IMR-90 (cell line): ENCODE measurements around the gene MAGEA3. TPM values are rescaled to one million over a fixed set of nuclear protein-coding genes. Genes with fewer than 3 reads are reported as not detected.

Experiments used
- ATAC-seq: fragments of 200-7000 bp; cut with Tn5 transposase; 2 replicates; pipeline ENCODE4 v1.9.1; 2020; ENCODE audit warnings: low read depth, mild to moderate bottlenecking, moderate library complexity
- BruUV-seq: library from RNA; stranded (reverse); fragments of 400-500 nt; replicated peaks from 2 replicates; lab custom pipeline; 2021; lab: Mats Ljungman, UMichigan
- CTCF ChIA-PET: fragments of 300-600 bp; formaldehyde crosslinking; extraction: SDS; loops from one replicate; lab custom pipeline; 2021; ENCODE audit warnings: antibody characterized with exemption; lab: Yijun Ruan, JAX
- POLR2A ChIA-PET: fragments of 300-600 bp; sonication (Branson Sonifier 250); formaldehyde crosslinking; loops from one replicate; lab custom pipeline; 2022; ENCODE audit warnings: antibody characterized with exemption; ENCODE audit not compliant: unreplicated experiment; lab: Charles Lee
- DNase-seq: peaks from one replicate; pipeline ENCODE4 v3.0.0; 2013
- H2AFZ ChIP-seq: replicated peaks from 2 replicates; pipeline ENCODE3; 2013; ENCODE audit warnings: low read length, mild to moderate bottlenecking; ENCODE audit not compliant: poor library complexity
- H2AK5ac ChIP-seq: 2 replicates; pipeline ENCODE4 v1.6.1; 2013; ENCODE audit warnings: low read depth, low read length, inconsistent platforms
- H2AK9ac ChIP-seq: replicated peaks from 2 replicates; pipeline ENCODE3; 2013; ENCODE audit warnings: mild to moderate bottlenecking, low read depth, low read length, moderate library complexity; ENCODE audit not compliant: poor library complexity
- H2BK120ac ChIP-seq: 2 replicates; pipeline ENCODE4 v1.6.1; 2013; ENCODE audit warnings: low read depth, low read length, inconsistent platforms
- H2BK15ac ChIP-seq: 3 replicates; pipeline ENCODE4 v1.6.1; 2013; ENCODE audit warnings: low read depth, low read length, inconsistent platforms
- H2BK20ac ChIP-seq: 2 replicates; pipeline ENCODE4 v1.6.1; 2013; ENCODE audit warnings: low read depth, mild to moderate bottlenecking, inconsistent platforms, low read length, moderate library complexity
- H2BK5ac ChIP-seq: 2 replicates; pipeline ENCODE4 v1.6.1; 2013; ENCODE audit warnings: mild to moderate bottlenecking, low read depth, low read length, inconsistent platforms; ENCODE audit not compliant: poor library complexity, severe bottlenecking
- H3K14ac ChIP-seq: replicated peaks from 2 replicates; pipeline ENCODE4 v1.6.1; 2013; ENCODE audit warnings: low read depth, low read length, inconsistent platforms
- H3K18ac ChIP-seq: 2 replicates; pipeline ENCODE4 v1.6.1; 2013; ENCODE audit warnings: low read depth, low read length, control low read depth
- H3K23ac ChIP-seq: 2 replicates; pipeline ENCODE4 v1.6.1; 2013; ENCODE audit warnings: low read depth, low read length, inconsistent platforms
- H3K27ac ChIP-seq: 2 replicates; pipeline ENCODE4 v1.5.1; 2013; ENCODE audit warnings: mild to moderate bottlenecking, control low read depth, low read length; ENCODE audit not compliant: insufficient read depth
- H3K27me3 ChIP-seq: 2 replicates; pipeline ENCODE4 v1.6.1; 2013; ENCODE audit warnings: low read length; ENCODE audit not compliant: control insufficient read depth, insufficient read depth
- H3K36me3 ChIP-seq: 2 replicates; pipeline ENCODE4 v1.6.1; 2013; ENCODE audit warnings: low read length, mixed read lengths; ENCODE audit not compliant: control insufficient read depth, insufficient read depth
- H3K4ac ChIP-seq: 2 replicates; pipeline ENCODE4 v1.6.1; 2013; ENCODE audit warnings: low read depth, low read length, inconsistent platforms
- H3K4me1 ChIP-seq: 2 replicates; pipeline ENCODE4 v1.6.1; 2013; ENCODE audit warnings: low read length, mixed read lengths; ENCODE audit not compliant: control insufficient read depth, insufficient read depth
- H3K4me2 ChIP-seq: 2 replicates; pipeline ENCODE4 v1.6.1; 2013; ENCODE audit warnings: low read depth, mild to moderate bottlenecking, control low read depth, low read length, moderate library complexity
- H3K4me3 ChIP-seq: 2 replicates; pipeline ENCODE4 v1.5.1; 2013; ENCODE audit warnings: low read depth, mild to moderate bottlenecking, control low read depth, low read length, moderate library complexity; ENCODE audit not compliant: insufficient read depth
- H3K56ac ChIP-seq: 2 replicates; pipeline ENCODE4 v1.6.1; 2013; ENCODE audit warnings: low read length, inconsistent platforms; ENCODE audit not compliant: insufficient read depth; ENCODE audit errors: extremely low read depth
- H3K79me1 ChIP-seq, 2 experiments: 2 replicates each; pipeline ENCODE4 v1.6.1; 2013; ENCODE audit warnings: low read length in 2 of 2, inconsistent platforms in 1 of 2, low read depth in 1 of 2
- H3K9ac ChIP-seq: 2 replicates; pipeline ENCODE4 v1.6.1; 2013; ENCODE audit warnings: low read depth, low read length, control low read depth
- H3K9me1 ChIP-seq: 2 replicates; pipeline ENCODE4 v1.6.1; 2013; ENCODE audit warnings: low read length, inconsistent platforms; ENCODE audit not compliant: insufficient read depth
- H3K9me3 ChIP-seq: 2 replicates; pipeline ENCODE4 v1.6.1; 2013; ENCODE audit warnings: low read length; ENCODE audit not compliant: control insufficient read depth, insufficient read depth
- H4K20me1 ChIP-seq: 2 replicates; pipeline ENCODE4 v1.6.1; 2013; ENCODE audit warnings: low read length, inconsistent platforms; ENCODE audit not compliant: insufficient read depth
- H4K5ac ChIP-seq: 2 replicates; pipeline ENCODE4 v1.6.1; 2013; ENCODE audit warnings: mild to moderate bottlenecking, low read depth, low read length, control low read depth
- H4K8ac ChIP-seq, 2 experiments: 2 replicates each; pipeline ENCODE4 v1.6.1; 2013; ENCODE audit warnings: low read depth in 2 of 2, low read length in 2 of 2, control low read depth in 1 of 2, inconsistent platforms in 1 of 2
- H4K91ac ChIP-seq: 2 replicates; pipeline ENCODE4 v1.6.1; 2013; ENCODE audit warnings: low read depth, low read length, inconsistent platforms; ENCODE audit not compliant: insufficient read depth
- BHLHE40 ChIP-seq: fragments of 150-350 bp; IDR thresholded peaks from 2 replicates; pipeline ENCODE4 v1.6.1; 2016; ENCODE audit warnings: mild to moderate bottlenecking, low read depth, low read length
- CHD1 ChIP-seq: IDR thresholded peaks from 2 replicates; pipeline ENCODE4 v1.6.1; 2012; ENCODE audit warnings: low read depth, low read length, improper control_type of control experiment
- FOS ChIP-seq: fragments of 150-350 bp; IDR thresholded peaks from 2 replicates; pipeline ENCODE4 v1.6.1; 2016; ENCODE audit warnings: low read depth, low read length
- MAFK ChIP-seq: IDR thresholded peaks from 2 replicates; pipeline ENCODE4 v1.6.1; 2012; ENCODE audit warnings: low read depth, low read length, improper control_type of control experiment
- MAZ ChIP-seq: IDR thresholded peaks from 2 replicates; pipeline ENCODE4 v1.6.1; 2012; ENCODE audit warnings: low read depth, mild to moderate bottlenecking, low read length, improper control_type of control experiment, moderate library complexity, borderline replicate concordance
- MXI1 ChIP-seq: IDR thresholded peaks from 2 replicates; pipeline ENCODE4 v1.6.1; 2012; ENCODE audit warnings: low read depth, mild to moderate bottlenecking, low read length, moderate library complexity, borderline replicate concordance
- NFE2L2 ChIP-seq: fragments of 150-350 bp; IDR thresholded peaks from 2 replicates; pipeline ENCODE4 v1.6.1; 2016; ENCODE audit warnings: low read depth, mild to moderate bottlenecking, low read length
- RAD21 ChIP-seq: IDR thresholded peaks from 2 replicates; pipeline ENCODE4 v1.6.1; 2012; ENCODE audit warnings: low read length, improper control_type of control experiment
- RCOR1 ChIP-seq: IDR thresholded peaks from 2 replicates; pipeline ENCODE4 v1.6.1; 2012; ENCODE audit warnings: mild to moderate bottlenecking, low read length, improper control_type of control experiment; ENCODE audit not compliant: insufficient replicate concordance
- RFX5 ChIP-seq: IDR thresholded peaks from 2 replicates; pipeline ENCODE4 v1.8.0; 2012; ENCODE audit warnings: low read depth, mild to moderate bottlenecking, low read length, moderate library complexity
- SMC3 ChIP-seq: fragments of 150-350 bp; IDR thresholded peaks from 2 replicates; pipeline ENCODE4 v1.6.1; 2016; ENCODE audit warnings: low read depth, mild to moderate bottlenecking, antibody characterized with exemption, low read length, moderate library complexity
- WGBS, 2 experiments: methylation state at CpG; one replicate each; pipeline versions ENCODE4 v1.1.5 to v1.1.7; 2013; ENCODE audit warnings: missing lambda C conversion rate in 2 of 2; ENCODE audit not compliant: insufficient read length in 1 of 2; ENCODE audit errors: extremely low coverage in 2 of 2; 5-methylcytosine and 5-hydroxymethylcytosine counted together
- dilution Hi-C: fragments of 300-500 bp; cut with HindIII; formaldehyde crosslinking; loops from one replicate; pipeline ENCODE4 v1.14.3; 2018; ENCODE audit warnings: low sequenced_read_pairs; ENCODE audit not compliant: unreplicated experiment
- in situ Hi-C: fragments of 300-500 bp; cut with MboI; formaldehyde crosslinking; loops from 3 replicates; pipeline ENCODE4 v1.14.3; 2019; ENCODE audit warnings: low sequenced_read_pairs, inconsistent platforms, mixed read lengths
- intact Hi-C: fragments of 100-400 bp; cut with micrococcal nuclease; formaldehyde crosslinking; loops from 2 replicates; pipeline ENCODE4 v1.10.0; 2022
- polyA plus RNA-seq, 3 experiments: library from polyadenylated mRNA; depleted of rRNA; stranded (reverse); fragments of >200 nt; gene quantifications; 2 replicates each; pipeline ENCODE4 v1.2.3, GENCODE V29; 2012; ENCODE audit warnings: low replicate concordance in 1 of 3
- total RNA-seq: library from RNA; depleted of rRNA; stranded (reverse); fragments of >200 nt; gene quantifications from 2 replicates; pipeline ENCODE4 v1.2.3, GENCODE V29; 2012
- TF ChIP-seq, protein P1 (sequence below): fragments of 150-350 bp; IDR thresholded peaks from 2 replicates; pipeline ENCODE4 v1.6.1; 2017; ENCODE audit warnings: mild to moderate bottlenecking, antibody characterized with exemption, low read length, low read depth
- TF ChIP-seq, protein P2 (sequence below): conservative IDR thresholded peaks from 2 replicates; pipeline ENCODE4 v1.5.1; 2012; ENCODE audit warnings: mild to moderate bottlenecking, low read depth, low read length, improper control_type of control experiment
- TF ChIP-seq, protein P3 (sequence below): fragments of 150-350 bp; IDR thresholded peaks from 2 replicates; pipeline ENCODE4 v1.6.1; 2016; ENCODE audit warnings: low read depth, mild to moderate bottlenecking, low read length, moderate library complexity, borderline replicate concordance

Gene MAGEA3
- total and polyA plus RNA-seq, 2 of the 4 experiments (the other 2 are of a cell fraction) = not detected

DNA sequence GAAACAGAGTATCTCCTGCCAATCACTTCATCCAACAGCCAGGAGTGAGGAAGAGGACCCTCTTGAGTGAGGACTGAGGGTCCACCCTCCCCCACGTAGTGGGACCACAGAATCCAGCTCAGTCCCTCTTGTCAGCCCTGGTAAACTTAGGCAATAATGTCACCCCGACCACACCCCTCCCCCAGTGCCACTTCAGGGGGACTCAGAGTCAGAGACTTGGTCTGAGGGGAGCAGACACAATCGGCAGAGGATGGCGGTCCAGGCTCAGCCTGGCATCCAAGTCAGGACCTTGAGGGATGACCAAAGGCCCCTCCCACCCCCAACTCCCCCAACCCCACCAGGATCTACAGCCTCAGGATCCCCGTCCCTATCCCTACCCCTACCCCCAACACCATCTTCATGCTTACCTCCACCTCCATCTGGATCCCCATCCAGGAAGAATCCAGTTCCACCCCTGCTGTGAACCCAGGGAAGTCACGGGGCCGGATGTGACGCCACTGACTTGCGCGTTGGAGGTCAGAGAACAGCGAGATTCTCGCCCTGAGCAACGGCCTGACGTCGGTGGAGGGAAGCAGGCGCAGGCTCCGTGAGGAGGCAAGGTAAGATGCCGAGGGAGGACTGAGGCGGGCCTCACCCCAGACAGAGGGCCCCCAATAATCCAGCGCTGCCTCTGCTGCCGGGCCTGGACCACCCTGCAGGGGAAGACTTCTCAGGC, 34.8 kb downstream of the MAGEA3 start, which contains the start of the genes CSAG1 and MAGEA12:
Gene CSAG1 (minus strand): TSS at position 461 of the 715 bp plus-strand sequence. CDS start 1,261 bp downstream, outside the sequence.
Gene MAGEA12 (plus strand): TSS at position 497 of the 715 bp plus-strand sequence. CDS start 2,405 bp downstream, outside the sequence.
- POLR2A ChIA-PET = no interaction called here
- no peak within 1 kb of the TSS for H3K4me2 ChIP-seq
- H3K27me3 ChIP-seq = no peaks in the 10 kb centered on the region
- H3K56ac ChIP-seq = no peak within 1 kb of the TSS
- no peak within 1 kb of the TSS for H2BK120ac ChIP-seq
- TF ChIP-seq, protein P1, sequence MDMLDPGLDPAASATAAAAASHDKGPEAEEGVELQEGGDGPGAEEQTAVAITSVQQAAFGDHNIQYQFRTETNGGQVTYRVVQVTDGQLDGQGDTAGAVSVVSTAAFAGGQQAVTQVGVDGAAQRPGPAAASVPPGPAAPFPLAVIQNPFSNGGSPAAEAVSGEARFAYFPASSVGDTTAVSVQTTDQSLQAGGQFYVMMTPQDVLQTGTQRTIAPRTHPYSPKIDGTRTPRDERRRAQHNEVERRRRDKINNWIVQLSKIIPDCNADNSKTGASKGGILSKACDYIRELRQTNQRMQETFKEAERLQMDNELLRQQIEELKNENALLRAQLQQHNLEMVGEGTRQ = no peak
- TF ChIP-seq MAZ = no peak
- TF ChIP-seq CHD1 = no peak
- no peak for TF ChIP-seq RCOR1
- no peak for TF ChIP-seq MAFK
- no peak for TF ChIP-seq NFE2L2
- TF ChIP-seq RAD21 = no peak
- TF ChIP-seq MXI1 = no peak
- TF ChIP-seq RFX5 = no peak
- no peak for TF ChIP-seq SMC3
- no peak for TF ChIP-seq BHLHE40
- TF ChIP-seq, protein P2, sequence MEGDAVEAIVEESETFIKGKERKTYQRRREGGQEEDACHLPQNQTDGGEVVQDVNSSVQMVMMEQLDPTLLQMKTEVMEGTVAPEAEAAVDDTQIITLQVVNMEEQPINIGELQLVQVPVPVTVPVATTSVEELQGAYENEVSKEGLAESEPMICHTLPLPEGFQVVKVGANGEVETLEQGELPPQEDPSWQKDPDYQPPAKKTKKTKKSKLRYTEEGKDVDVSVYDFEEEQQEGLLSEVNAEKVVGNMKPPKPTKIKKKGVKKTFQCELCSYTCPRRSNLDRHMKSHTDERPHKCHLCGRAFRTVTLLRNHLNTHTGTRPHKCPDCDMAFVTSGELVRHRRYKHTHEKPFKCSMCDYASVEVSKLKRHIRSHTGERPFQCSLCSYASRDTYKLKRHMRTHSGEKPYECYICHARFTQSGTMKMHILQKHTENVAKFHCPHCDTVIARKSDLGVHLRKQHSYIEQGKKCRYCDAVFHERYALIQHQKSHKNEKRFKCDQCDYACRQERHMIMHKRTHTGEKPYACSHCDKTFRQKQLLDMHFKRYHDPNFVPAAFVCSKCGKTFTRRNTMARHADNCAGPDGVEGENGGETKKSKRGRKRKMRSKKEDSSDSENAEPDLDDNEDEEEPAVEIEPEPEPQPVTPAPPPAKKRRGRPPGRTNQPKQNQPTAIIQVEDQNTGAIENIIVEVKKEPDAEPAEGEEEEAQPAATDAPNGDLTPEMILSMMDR = no peak
- TF ChIP-seq, protein P3, sequence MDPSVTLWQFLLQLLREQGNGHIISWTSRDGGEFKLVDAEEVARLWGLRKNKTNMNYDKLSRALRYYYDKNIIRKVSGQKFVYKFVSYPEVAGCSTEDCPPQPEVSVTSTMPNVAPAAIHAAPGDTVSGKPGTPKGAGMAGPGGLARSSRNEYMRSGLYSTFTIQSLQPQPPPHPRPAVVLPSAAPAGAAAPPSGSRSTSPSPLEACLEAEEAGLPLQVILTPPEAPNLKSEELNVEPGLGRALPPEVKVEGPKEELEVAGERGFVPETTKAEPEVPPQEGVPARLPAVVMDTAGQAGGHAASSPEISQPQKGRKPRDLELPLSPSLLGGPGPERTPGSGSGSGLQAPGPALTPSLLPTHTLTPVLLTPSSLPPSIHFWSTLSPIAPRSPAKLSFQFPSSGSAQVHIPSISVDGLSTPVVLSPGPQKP = no peak
- no peak for TF ChIP-seq FOS
- H2BK15ac ChIP-seq = no peak within 1 kb of the TSS
- no peaks in the 10 kb centered on the region for H3K9me1 ChIP-seq
- H3K14ac ChIP-seq = no peak within 1 kb of the TSS
- BruUV-seq = no TSS peak
- no peak within 1 kb of the TSS for H2AK5ac ChIP-seq
- no peak within 1 kb of the TSS for H4K91ac ChIP-seq
- no peaks in the 10 kb centered on the region for H3K4me1 ChIP-seq
- H3K9me3 ChIP-seq = no peaks in the 10 kb centered on the region; the same call in 1 of the 2 replicates
- no peak within 1 kb of the TSS for H4K8ac ChIP-seq
- in situ Hi-C loops = no loop called here
- no peak within 1 kb of the TSS for H4K5ac ChIP-seq
- dilution Hi-C loops = no loop called here
- H2BK5ac ChIP-seq = no peak within 1 kb of the TSS
- H3K4me3 ChIP-seq = no peak within 1 kb of the TSS
- H3K23ac ChIP-seq = no peak within 1 kb of the TSS
- no peak within 1 kb of the TSS for H3K27ac ChIP-seq
- ATAC-seq = no peak
- H2AK9ac ChIP-seq = no peak within 1 kb of the TSS
- H3K9ac ChIP-seq = no peak within 1 kb of the TSS
- DNase-seq = no peak
- no peak within 1 kb of the TSS for H2BK20ac ChIP-seq
- intact Hi-C loops = no loop called here
- no peak within 1 kb of the TSS for H3K4ac ChIP-seq
- no peaks in the 10 kb centered on the region for H4K20me1 ChIP-seq
- H2AFZ ChIP-seq = no peak within 1 kb of the TSS
- no peaks in the 10 kb centered on the region for H3K79me1 ChIP-seq
- H3K36me3 ChIP-seq = no peaks in the 10 kb centered on the region
- H3K18ac ChIP-seq = no peak within 1 kb of the TSS
- WGBS, 2 experiments = no CpG with 5 or more reads among the region's 21 CpGs
- CTCF ChIA-PET = no interaction called here
